Stimulated activated CD4-positive, alpha-beta T cell treated with anti-CD3 and anti-CD28 coated beads, Interleukin-2, amount 100 ng/mL, for 4 hours (primary cell): Measurements from ENCODE around the gene FUT1.
A peak's percentile ranks its signal among the peaks of the same experiment; 100 is the strongest.
"Not testable (repeated sequence)": the region's sequence is repeated elsewhere in the genome, so short reads cannot be mapped to it uniquely, and the experiment has no call there.

Source experiments
- DNase-seq: peaks from one replicate; pipeline ENCODE4 v3.0.0-alpha.2; 2020; ENCODE audit warnings: low read depth

Gene FUT1

GRCh38 chr19:48752496-48753365 is at the start of gene FUT1:
TSS of gene FUT1 (minus strand) at chr19:48752641. CDS start at chr19:48751281, 1,360 bp downstream.
- DNase-seq: no peak

- no peak for DNase-seq
Observed at GRCh38 chr19:48799358-48800300, 47.2 kb upstream of the FUT1 start.

GRCh38 chr19:48798937-48799336 is 46.5 kb upstream of the FUT1 start:
- no peak for DNase-seq

GRCh38 chr19:48797103-48797502 is 44.7 kb upstream of the FUT1 start:
- no peak for DNase-seq

GRCh38 chr19:48796298-48797083 is 44.0 kb upstream of the FUT1 start:
- no peak for DNase-seq

DNA sequence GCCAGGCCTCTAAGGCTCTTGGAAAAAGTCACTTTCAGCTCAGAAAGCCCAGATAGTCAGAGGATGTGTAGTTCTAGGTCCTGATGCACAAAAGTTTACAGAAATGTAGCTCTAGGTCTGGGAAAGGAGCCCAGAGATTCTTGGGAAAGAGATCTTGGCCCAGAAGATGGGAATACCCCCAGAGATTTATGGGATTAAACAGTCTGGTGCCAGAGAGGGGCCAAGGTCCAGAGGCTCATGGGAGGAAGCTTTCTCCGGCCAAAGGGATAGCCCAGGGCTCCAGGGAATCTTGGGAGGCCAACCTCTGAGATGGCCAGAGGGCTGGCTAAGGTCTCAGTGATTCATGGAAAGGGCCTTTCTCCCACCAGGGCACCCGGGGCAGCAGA is 43.2 kb upstream of the FUT1 start:
- no peak for DNase-seq

DNA sequence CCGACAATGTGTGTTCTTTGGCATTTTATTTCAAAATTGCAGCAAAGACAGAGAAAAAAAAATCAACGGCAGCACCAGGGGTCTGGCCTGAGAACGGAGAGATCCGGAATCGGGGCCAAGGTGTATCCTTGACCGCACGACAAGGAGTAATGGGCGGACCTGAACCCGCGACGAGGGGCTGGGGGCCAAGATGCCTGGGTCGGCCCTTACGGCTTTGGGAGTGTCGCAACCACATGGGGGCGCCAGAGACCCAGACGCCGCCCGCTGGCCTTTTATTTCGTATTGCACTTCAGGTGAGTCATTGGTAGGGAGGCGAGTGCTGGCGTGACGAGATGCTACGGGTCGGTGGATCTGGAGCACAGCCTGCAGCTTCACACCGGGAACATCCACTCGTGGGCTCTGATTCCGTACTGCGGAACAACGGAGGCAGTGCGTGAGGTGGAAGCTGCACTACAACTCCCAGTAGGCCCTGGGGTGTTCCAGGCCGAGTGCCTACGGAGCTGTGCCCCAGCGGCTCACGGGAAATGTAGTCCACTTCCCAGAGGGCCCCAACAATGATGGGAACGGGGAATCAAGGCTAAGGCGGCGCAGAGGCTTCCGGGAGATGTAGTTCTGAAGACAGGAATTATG is 42.7 kb upstream of the FUT1 start:
- DNase-seq: peak; percentile 72

DNA sequence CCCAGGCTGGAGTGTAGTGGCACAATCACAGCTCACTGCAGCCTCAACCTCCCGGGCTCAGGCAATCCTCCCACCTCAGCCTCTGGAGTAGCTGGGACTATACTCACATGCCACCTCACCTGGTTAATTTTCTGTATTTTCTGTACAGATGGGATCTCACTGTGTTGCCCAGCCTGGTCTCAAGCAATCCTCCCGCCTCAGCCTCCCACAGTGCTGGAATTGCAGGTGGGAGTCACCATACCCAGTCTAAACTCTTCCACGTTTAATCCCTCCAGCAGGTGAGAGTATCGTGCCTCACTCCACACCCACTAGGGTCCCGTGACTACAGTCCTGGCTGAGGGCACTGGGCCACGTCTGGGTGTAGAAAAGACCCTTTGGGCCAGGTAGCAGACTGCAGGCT is 41.9 kb upstream of the FUT1 start:
- no peak for DNase-seq

DNA sequence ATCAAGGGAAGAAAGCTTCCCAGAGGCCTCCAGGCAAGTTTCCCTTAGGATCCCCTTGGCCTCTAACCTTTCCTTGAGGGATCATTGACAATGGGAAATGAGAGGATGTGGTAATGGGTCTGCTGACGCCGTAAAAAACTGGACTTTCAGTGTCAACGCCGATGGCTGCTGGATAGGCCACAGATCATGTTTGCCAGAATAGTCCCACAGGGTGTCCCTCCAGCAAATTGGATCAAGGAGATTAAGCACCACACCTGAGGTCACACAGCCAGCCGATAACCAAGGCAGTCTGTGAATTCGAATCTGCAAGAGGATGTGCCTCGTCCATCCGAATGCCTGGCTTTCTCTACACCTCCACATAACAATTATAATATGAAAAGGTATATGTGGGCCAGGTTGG is 40.8 kb upstream of the FUT1 start:
- DNase-seq: no peak

DNA sequence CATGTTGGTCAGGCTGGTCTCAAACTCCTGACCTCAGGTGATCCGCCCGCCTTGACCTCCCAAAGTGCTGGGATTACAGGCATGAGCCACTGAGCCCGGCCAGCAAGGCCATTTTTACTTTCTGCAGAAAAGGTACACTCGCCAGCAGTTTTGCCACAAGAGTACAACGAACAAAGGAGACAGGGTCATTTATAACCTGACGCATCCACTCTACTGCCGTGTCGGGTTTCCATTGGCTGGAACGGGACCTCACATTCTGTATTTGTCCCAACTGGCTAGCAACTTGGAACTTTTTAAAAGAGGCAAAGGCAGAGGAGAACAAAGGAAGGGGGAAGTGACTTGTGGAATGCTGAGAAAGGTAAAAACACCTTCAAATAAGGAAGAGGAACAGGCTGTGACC is 34.9 kb upstream of the FUT1 start:
- not testable (repeated sequence) for DNase-seq

DNA sequence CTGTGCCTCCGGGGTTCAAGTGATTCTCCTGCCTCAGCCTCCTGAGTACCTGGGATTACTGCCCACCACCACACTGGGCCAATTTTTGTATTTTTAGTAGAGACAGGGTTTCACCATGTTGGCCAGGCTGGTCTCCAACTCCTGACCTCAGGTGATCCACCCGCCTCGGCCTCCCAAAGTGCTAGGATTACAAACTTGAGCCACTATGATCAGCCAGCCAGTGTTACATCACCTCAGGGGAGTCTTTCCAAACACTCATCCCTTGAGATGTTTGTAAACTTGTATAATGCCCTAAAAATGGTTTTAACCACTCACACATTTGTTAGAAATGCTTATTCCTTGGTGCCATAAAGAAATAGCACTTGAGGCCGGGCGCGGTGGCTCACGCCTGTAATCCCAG is 34.0 kb upstream of the FUT1 start:
- not testable (repeated sequence) for DNase-seq

DNA sequence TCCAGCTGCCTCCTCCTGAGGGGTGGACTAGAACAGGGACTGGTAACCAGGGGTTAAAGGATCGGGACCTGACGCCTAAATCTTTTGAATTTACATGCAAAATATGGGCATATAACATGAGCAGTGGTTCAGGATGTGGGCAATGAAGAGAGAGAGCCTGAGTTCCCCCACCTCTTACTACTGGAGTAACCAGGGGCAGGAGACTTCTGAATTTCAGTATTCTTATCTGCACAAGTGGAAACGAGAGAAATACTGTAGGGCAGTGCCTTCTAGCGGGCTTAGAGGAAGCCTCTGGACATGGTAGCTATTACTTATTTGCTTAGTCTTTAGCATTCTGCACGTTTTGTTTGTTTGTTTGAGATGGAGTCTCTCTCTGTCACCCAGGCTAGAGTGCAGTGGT is 32.1 kb upstream of the FUT1 start:
- no peak for DNase-seq

- no peak for DNase-seq
Observed at GRCh38 chr19:48780631-48781391, 28.4 kb upstream of the FUT1 start.

DNA sequence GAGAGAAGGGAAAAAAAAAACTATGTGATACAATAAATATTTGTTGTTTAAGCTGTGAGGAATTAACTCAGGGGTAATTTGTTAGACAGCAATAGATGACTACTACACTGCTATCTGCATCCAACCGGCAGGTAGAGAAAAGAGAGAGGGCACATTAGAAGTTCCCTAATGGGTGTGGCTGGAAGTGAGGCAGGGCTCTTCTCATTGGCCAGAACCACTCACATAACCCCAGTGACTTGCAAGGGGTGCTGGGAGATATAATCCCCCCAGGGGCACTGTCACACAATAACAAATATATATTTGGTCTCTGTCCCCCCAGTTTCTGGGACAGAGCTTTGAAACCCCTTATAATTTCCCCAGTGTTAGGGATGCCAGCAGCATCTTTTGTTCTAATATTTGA is 27.2 kb upstream of the FUT1 start:
- no peak for DNase-seq

DNA sequence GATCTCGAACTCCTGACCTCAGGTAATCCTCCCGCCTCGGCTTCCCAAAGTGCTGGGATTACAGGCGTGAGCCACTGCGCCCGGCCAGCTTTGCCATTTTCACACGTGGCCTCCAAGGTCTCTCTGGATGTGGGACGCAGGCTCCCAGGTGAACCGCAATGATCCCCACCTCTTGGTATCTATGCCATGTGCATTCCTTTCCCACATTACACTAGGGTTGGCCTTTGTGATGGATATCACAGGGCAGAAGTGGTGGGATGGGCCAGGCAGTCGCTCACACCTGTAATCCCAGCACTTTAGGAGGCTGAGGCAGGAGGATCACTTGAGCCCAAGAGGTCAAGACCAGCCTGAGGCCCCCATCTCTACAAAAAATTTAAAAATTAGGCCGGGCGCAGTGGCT is 25.3 kb upstream of the FUT1 start:
- DNase-seq: no peak

DNA sequence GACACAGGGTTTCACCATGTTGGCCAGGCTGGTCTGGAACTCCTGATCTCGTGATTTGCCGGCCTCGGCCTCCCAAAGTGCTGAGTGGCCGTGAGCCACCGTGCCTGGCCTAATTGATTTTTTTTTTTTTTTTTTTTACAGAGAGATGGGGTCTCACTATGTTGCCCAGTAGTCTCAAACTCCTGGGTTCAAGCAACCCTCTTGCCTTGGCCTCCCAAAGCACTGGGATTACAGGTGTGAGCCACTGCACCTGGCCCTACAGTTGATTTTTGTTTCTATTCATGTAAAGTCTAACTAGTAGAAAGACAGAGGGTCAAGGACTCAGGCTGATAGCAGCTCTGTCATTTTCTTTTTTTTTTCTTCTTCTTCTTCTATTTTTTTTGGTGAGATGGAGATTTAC is 24.7 kb upstream of the FUT1 start:
- no peak for DNase-seq

DNA sequence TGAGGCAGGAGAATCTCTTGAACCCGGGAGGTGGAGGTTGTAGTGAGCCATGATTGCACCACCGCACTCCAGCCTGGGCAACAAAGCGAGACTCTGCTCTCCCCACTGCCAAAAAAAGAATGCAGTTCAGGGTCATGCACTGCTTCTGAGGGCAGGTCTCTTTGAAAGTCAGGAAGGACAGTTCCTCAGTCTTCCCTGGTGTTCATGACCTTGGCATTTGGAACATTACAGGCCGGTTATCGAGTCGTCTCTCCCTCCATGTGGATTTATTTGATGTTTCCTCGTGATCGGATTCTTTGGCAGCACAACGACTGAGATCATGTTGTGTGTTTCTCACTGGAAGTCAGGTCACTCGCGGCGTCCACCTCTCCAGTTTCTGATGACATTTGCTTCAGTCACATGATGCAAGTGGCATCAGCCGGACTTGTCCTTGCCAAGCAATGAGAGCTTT is 20.1 kb upstream of the FUT1 start:
- no peak for DNase-seq

DNA sequence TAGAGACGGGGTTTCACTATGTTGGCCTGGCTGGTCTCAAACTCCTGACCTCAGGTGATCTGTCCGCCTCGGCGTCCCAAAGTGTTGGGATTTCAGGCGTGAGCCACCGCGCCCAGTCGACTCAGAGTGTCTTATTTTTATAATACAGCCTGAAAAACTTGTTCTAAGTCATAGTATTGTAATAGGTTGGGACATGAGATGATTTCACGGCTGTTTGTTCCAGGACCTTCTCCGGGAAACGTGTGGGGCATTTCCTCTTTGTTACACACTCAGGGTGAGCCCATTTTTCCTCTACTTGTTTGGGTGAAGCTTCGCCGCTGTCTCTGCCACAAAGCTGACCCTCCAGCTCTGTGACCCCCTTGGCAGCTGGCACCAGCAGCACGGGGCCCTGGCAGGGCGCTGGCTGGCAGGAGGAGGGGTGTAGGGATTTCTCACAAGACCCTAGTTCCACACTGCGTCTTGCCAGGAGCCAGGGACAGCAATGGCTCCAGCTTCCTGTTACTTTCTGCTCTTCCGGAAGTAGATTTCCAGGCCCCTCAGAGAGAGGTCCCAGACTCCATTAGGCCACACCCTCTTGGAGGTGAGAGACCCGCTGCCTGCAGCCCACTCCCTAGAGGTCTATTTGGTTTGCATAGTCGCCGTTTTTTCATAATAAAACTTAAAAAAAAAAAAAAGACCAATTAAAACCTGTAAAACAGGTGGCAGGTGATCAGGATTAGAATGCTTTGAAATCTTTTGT is 18.5 kb upstream of the FUT1 start:
- no peak for DNase-seq

DNA sequence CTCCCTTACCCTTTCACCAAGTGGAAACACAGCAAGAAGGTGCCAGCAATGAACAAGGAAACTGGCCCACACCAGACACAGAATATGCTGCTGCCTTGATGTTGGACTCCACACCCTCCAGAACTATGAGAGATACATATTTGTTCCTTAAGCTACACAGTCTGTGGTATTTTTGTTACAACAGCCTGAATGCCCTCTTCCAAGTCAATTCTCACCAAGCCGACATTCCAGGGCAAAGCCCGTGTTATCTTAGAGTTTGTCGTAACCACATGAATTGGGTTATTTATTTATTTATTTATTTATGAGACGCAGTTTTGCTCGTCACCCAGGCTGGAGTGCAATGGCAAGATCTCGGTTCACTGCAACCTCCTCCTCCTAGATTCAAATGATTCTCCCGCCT is 17.8 kb upstream of the FUT1 start:
- DNase-seq: no peak
